K562 (cell line): ENCODE results near the gene SLC5A11. TPM values are rescaled to one million over a fixed set of nuclear protein-coding genes. Genes with fewer than 3 reads are reported as not detected.
A peak's percentile ranks its signal among the peaks of the same experiment; 100 is the strongest.

Experiments used
- ATAC-seq: fragments of 200-7000 bp; cut with Tn5 transposase; 3 replicates; pipeline ENCODE4 v1.9.1; 2020; ENCODE audit warnings: moderate library complexity
- BruUV-seq: library from RNA; stranded (reverse); fragments of 400-500 nt; replicated peaks from 2 replicates; lab custom pipeline; 2021; lab: Mats Ljungman, UMichigan
- CTCF ChIA-PET: fragments of 300-600 bp; formaldehyde crosslinking; extraction: SDS; loops from one replicate; lab custom pipeline; 2021; ENCODE audit warnings: low intra/inter-chr PET ratio; lab: Yijun Ruan, JAX
- POLR2A ChIA-PET: fragments of 300-600, 350-650 bp; sonication (Branson Sonifier 250); formaldehyde crosslinking; extraction: SDS; loops from one replicate; lab custom pipeline; 2021; ENCODE audit warnings: antibody characterized with exemption, inconsistent platforms; lab: Yijun Ruan, JAX
- DNase-seq, 4 experiments: peaks; one replicate each; pipeline versions ENCODE4 v3.0.0 to v3.0.0-alpha.2; 2011 to 2018; ENCODE audit warnings: low spot score in 3 of 4, mixed read lengths in 3 of 4; ENCODE audit errors: extremely low read depth in 1 of 4
- FAIRE-seq: peaks from 2 replicates; lab custom pipeline; 2011; peaks lifted over from hg19 to GRCh38; lab: Jason Lieb, UNC
- H2AFZ ChIP-seq: 2 replicates; pipeline ENCODE4 v1.6.0; 2011; ENCODE audit warnings: low read depth, low read length, control low read depth, inconsistent platforms
- H3K27ac ChIP-seq: fragments of 200-600 bp; 3 replicates; pipeline ENCODE4 v1.8.0; 2011; ENCODE audit warnings: low read depth, mild to moderate bottlenecking, control low read depth, inconsistent platforms, low read length, moderate library complexity, mixed read lengths; ENCODE audit errors: extremely low read depth
- H3K27me3 ChIP-seq, 2 experiments: fragments of 300-600 bp in 1 of 2; 2 replicates in 1 of 2; 3 replicates in 1 of 2; pipeline versions ENCODE4 v1.6.0 to v1.8.0; 2011; ENCODE audit warnings: inconsistent platforms in 2 of 2, low read length in 2 of 2, mild to moderate bottlenecking in 1 of 2, mixed read lengths in 1 of 2, moderate library complexity in 1 of 2; ENCODE audit not compliant: control insufficient read depth in 2 of 2, insufficient read depth in 2 of 2
- H3K36me3 ChIP-seq: fragments of 300-600 bp; 3 replicates; pipeline ENCODE4 v1.8.0; 2011; ENCODE audit warnings: mild to moderate bottlenecking, low read length, inconsistent platforms; ENCODE audit not compliant: control insufficient read depth, insufficient read depth
- H3K4me1 ChIP-seq, 2 experiments: fragments of 200-600 bp in 1 of 2; replicated peaks in 1 of 2; 2 replicates in 1 of 2; 3 replicates in 1 of 2; pipeline versions ENCODE4 v1.5.1 to v1.8.0; 2011; ENCODE audit warnings: inconsistent platforms in 2 of 2, low read length in 2 of 2, mild to moderate bottlenecking in 1 of 2, mixed read lengths in 1 of 2, moderate library complexity in 1 of 2; ENCODE audit not compliant: control insufficient read depth in 2 of 2, insufficient read depth in 2 of 2
- H3K4me2 ChIP-seq: 2 replicates; pipeline ENCODE4 v1.6.1; 2011; ENCODE audit warnings: low read length, control low read depth, inconsistent platforms, mixed read lengths; ENCODE audit not compliant: insufficient read depth
- H3K4me3 ChIP-seq: fragments of 200-600 bp; sonication (generic), shearing (Covaris generic); 2 replicates; pipeline ENCODE4 v1.5.1; 2016; ENCODE audit warnings: control low read depth, inconsistent platforms
- H3K79me2 ChIP-seq: fragments of 200-600 bp; 3 replicates; pipeline ENCODE4 v1.8.0; 2011; ENCODE audit warnings: low read length, inconsistent platforms; ENCODE audit not compliant: control insufficient read depth, insufficient read depth
- H3K9ac ChIP-seq, 2 experiments: 2 replicates each; pipeline versions ENCODE4 v1.6.0 to v1.6.1; 2011; ENCODE audit warnings: low read depth in 2 of 2, low read length in 2 of 2, control low read depth in 1 of 2, inconsistent platforms in 1 of 2, mild to moderate bottlenecking in 1 of 2, mixed read lengths in 1 of 2; ENCODE audit not compliant: insufficient read depth in 1 of 2
- H3K9me1 ChIP-seq: one replicate; pipeline ENCODE4 v1.6.0; 2011; ENCODE audit warnings: inconsistent platforms, mild to moderate bottlenecking, low read length, moderate library complexity; ENCODE audit not compliant: control insufficient read depth, insufficient read depth
- H3K9me3 ChIP-seq: replicated peaks from 2 replicates; pipeline ENCODE4 v1.5.1; 2011; ENCODE audit warnings: low read depth, low read length, inconsistent platforms; ENCODE audit not compliant: control insufficient read depth, insufficient read depth
- H4K20me1 ChIP-seq: replicated peaks from 2 replicates; pipeline ENCODE4 v1.6.1; 2011; ENCODE audit warnings: low read length, inconsistent platforms, mixed read lengths; ENCODE audit not compliant: control insufficient read depth, insufficient read depth
- ARNT ChIP-seq, 2 experiments: fragments of 450-650 bp; IDR thresholded peaks; 2 replicates each; pipeline ENCODE4 v1.6.1; 2016; ENCODE audit warnings: mild to moderate bottlenecking in 1 of 2
- ATF3 ChIP-seq, 2 experiments: fragments of 450-650 bp in 1 of 2; sonication (generic) in 1 of 2; formaldehyde crosslinking in 1 of 2; IDR thresholded peaks in 1 of 2; conservative IDR thresholded peaks in 1 of 2; 2 replicates each; pipeline versions ENCODE4 v1.6.1 to v1.8.1; 2016 to 2023; ENCODE audit warnings: mild to moderate bottlenecking in 2 of 2, moderate library complexity in 2 of 2, inconsistent platforms in 1 of 2, missing genetic modification reagents in 1 of 2
- CREB1 ChIP-seq, 2 experiments: sonication (generic) in 1 of 2; formaldehyde crosslinking in 1 of 2; IDR thresholded peaks; 2 replicates each; pipeline versions ENCODE4 v1.6.1 to v1.8.0; 2012 to 2022; ENCODE audit warnings: inconsistent platforms in 1 of 2, mild to moderate bottlenecking in 1 of 2, missing genetic modification reagents in 1 of 2, moderate library complexity in 1 of 2
- CREBBP ChIP-seq: IDR thresholded peaks from one replicate; pipeline ENCODE4 v1.6.1; 2012; ENCODE audit warnings: low read depth, mild to moderate bottlenecking, control low read depth, inconsistent platforms, low read length
- ETV6 ChIP-seq, 3 experiments: fragments of 150-350 bp in 1 of 3; sonication (generic) in 1 of 3; formaldehyde crosslinking in 1 of 3; IDR thresholded peaks; 2 replicates each; pipeline versions ENCODE4 v1.6.1 to v1.8.0; 2014 to 2022; ENCODE audit warnings: borderline replicate concordance in 2 of 3, low read depth in 2 of 3, antibody characterized with exemption in 1 of 3, low read length in 1 of 3, mild to moderate bottlenecking in 1 of 3, missing genetic modification reagents in 1 of 3
- FOXJ2 ChIP-seq: fragments of 200-800 bp; sonication (Bioruptor generic); IDR thresholded peaks from 2 replicates; pipeline ENCODE4 v1.6.1; 2016; ENCODE audit warnings: missing genetic modification characterization, missing compliant biosample characterization
- MBD2 ChIP-seq: sonication (generic); IDR thresholded peaks from 2 replicates; pipeline ENCODE4 v1.6.1; 2016; ENCODE audit warnings: low read depth, borderline replicate concordance
- MCM7 ChIP-seq, 2 experiments: fragments of 450-650 bp; IDR thresholded peaks; 2 replicates each; pipeline ENCODE4 v1.6.1; 2016 to 2018
- MECOM ChIP-seq: fragments of 250-450 bp; sonication (Bioruptor Pico); IDR thresholded peaks from 2 replicates; pipeline ENCODE4 v1.8.0; 2022; ENCODE audit warnings: inconsistent platforms
- SAFB ChIP-seq: fragments of 200-400 bp; formaldehyde crosslinking; IDR thresholded peaks from 2 replicates; pipeline ENCODE4 v1.6.1; 2017; ENCODE audit warnings: low read depth, low read length, borderline replicate concordance
- TEAD2 ChIP-seq: fragments of 450-650 bp; IDR thresholded peaks from 2 replicates; pipeline ENCODE4 v1.6.1; 2016; ENCODE audit warnings: missing genetic modification characterization, control low read depth, missing compliant biosample characterization
- XRCC5 ChIP-seq: fragments of 200-400 bp; formaldehyde crosslinking; IDR thresholded peaks from 2 replicates; pipeline ENCODE4 v1.6.1; 2017; ENCODE audit warnings: low read depth, mild to moderate bottlenecking, low read length
- ZKSCAN8 ChIP-seq: fragments of 200-800 bp; sonication (Bioruptor generic); IDR thresholded peaks from 2 replicates; pipeline ENCODE4 v1.6.1; 2016; ENCODE audit warnings: missing genetic modification characterization, missing compliant biosample characterization
- ZNF384 ChIP-seq: IDR thresholded peaks from 2 replicates; pipeline ENCODE4 v1.6.1; 2012; ENCODE audit warnings: low read depth, low read length, improper control_type of control experiment
- ZNF717 ChIP-seq: fragments of 250-450 bp; sonication (Bioruptor Pico); IDR thresholded peaks from 2 replicates; pipeline ENCODE4 v1.5.0; 2021
- WGBS: fragments of 100-300 bp; shearing (Covaris generic); methylation state at CpG from one replicate; pipeline ENCODE4 v1.1.6; 2016; ENCODE audit warnings: low coverage, mixed read lengths; ENCODE audit not compliant: insufficient coverage; ENCODE audit errors: missing lambda C conversion rate; 5-methylcytosine and 5-hydroxymethylcytosine counted together
- in situ Hi-C: fragments of 300-500 bp; cut with MboI; formaldehyde crosslinking; loops from 4 replicates; pipeline ENCODE4 v1.15.0; 2018; ENCODE audit warnings: inconsistent platforms, mixed read lengths
- intact Hi-C: fragments of 100-400 bp; cut with micrococcal nuclease; formaldehyde crosslinking; loops from 2 replicates; pipeline ENCODE4 v1.14.2; 2022
- polyA plus RNA-seq, 8 experiments: library from polyadenylated mRNA; depleted of rRNA in 4 of 8; stranded (reverse) in 5 of 8; unstranded in 3 of 8; fragments of >200 nt; fragmentation: Nextera tagmentation in 2 of 8; fragmentation: Illumina TruSeq in 1 of 8; extraction: Ambion mirVana in 2 of 8; extraction: Trizol in 1 of 8; gene quantifications; 2 replicates each; pipeline versions ENCODE4 v1.2.1 to v1.2.3, GENCODE V29; 2011 to 2014; ENCODE audit warnings: inconsistent platforms in 1 of 8, missing spikeins in 1 of 8
- total RNA-seq, 7 experiments: library from RNA; depleted of rRNA in 6 of 7; stranded (reverse); fragments of >200 nt in 6 of 7; fragmentation: Illumina TruSeq in 2 of 7; extraction: Trizol in 2 of 7; gene quantifications; 2 replicates each; pipeline versions ENCODE4 v1.2.1 to v1.2.3, GENCODE V29; 2011 to 2021; ENCODE audit warnings: low replicate concordance in 1 of 7

SLC5A11 gene
- total and polyA plus RNA-seq, 9 of the 15 experiments (the other 6 are each of a cell fraction or from before 2014, with no cell fraction given), result 0.04 to 0.25 (median 0.11) TPM; not detected in 3

- TF ChIP-seq MCM7 (IDR thresholded peaks at IDR 0.05) (no peak), ZKSCAN8 (CRISPR knock-in tag) (peak; percentile 99), SAFB (no peak)
These were observed 7.5 kb downstream of the SLC5A11 start (continued) for GRCh38 chr16:24853169-24853824.

- Histone ChIP-seq H3K79me2 (no peaks in the 10 kb centered on the region), H3K9ac (0 out of 4 replicates have a peak overlapping the region, but pooled peaks of 1 of the 2 experiments have one; percentile 48), H4K20me1 (no peaks in the 10 kb centered on the region), H3K4me1 (peaks cover 4 to 5% of the 10 kb centered on the region in 2 experiments; a peak in 3 of 5 replicates), H3K36me3 (no peaks in the 10 kb centered on the region), H3K27ac (no peak overlapping the region), H3K9me3 (no peaks in the 10 kb centered on the region), H3K4me3 (no peak overlapping the region), H3K4me2 (no peak overlapping the region), H2AFZ (no peak overlapping the region), H3K27me3 (no peaks in the 10 kb centered on the region), H3K9me1 (no peaks in the 10 kb centered on the region)
- ChIA-PET CTCF (no interaction called here), POLR2A (no interaction called here)
- in situ Hi-C loops (no loop called here), intact Hi-C loops (no loop called here)
- no TSS peak for BruUV-seq
- DNase-seq (no peak), FAIRE-seq (no peak), ATAC-seq (no peak; the same call in 2 of the 3 replicates)
- 8% methylated on average over 15 of the region's 18 CpGs for WGBS
- no peak for TF ChIP-seq CREBBP
- no peak for TF ChIP-seq ATF3 (IDR thresholded peaks at IDR 0.05)
- no peak for TF ChIP-seq ATF3 (CRISPR knock-in tag; conservative IDR thresholded peaks at IDR 0.05)
- TF ChIP-seq FOXJ2 (tag), result no peak
- no peak for TF ChIP-seq ZNF384
- no peak for TF ChIP-seq ETV6 (IDR thresholded peaks at IDR 0.05; ENCODE audit: borderline replicate concordance in 1 of 2, low read depth in 2 of 2, low read length in 1 of 2)
- no peak for TF ChIP-seq ETV6 (CRISPR knock-in tag; IDR thresholded peaks at IDR 0.05; ENCODE audit: borderline replicate concordance)
- no peak for TF ChIP-seq MBD2
- no peak for TF ChIP-seq ZNF717 (CRISPR knock-in tag)
- TF ChIP-seq XRCC5, result no peak
- no peak for TF ChIP-seq TEAD2 (tag)
- no peak for TF ChIP-seq ARNT (IDR thresholded peaks at IDR 0.05)
- no peak for TF ChIP-seq MECOM
- TF ChIP-seq CREB1 (IDR thresholded peaks at IDR 0.05), result no peak
- no peak for TF ChIP-seq CREB1 (CRISPR knock-in tag; IDR thresholded peaks at IDR 0.05)
These were observed 8.1 kb downstream of the SLC5A11 start for GRCh38 chr16:24853830-24854229.
